ENCODE data around the gene WDR7.

The WDR7 gene

DNA sequence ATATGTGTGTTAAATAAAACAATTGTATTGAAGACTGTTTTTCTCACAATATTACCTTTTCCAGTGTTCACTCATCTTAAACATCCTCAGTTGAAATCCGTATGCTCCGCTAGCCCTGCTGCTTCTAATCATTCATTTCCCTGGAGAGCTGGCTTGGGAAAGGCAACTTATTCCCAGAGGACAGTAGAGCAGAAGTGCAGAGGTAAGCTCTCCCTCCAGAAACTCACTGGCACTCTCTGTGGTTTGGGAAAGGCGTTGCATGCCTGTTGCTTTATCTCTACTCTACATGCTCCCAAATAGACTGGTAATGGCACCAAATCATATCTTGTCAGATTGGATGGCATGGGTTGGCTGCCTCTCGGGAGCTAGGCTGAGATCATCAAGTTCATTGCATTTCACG lies 378.6 kb downstream of the WDR7 start:
- H3K9ac ChIP-seq = no peak overlapping the region
- H4K20me1 ChIP-seq = no peaks in the 10 kb centered on the region
- no peak overlapping the region for H3K4me2 ChIP-seq
- H3K9me3 ChIP-seq (replicated peaks in 1 of 11) = no peaks in the 10 kb centered on the region
- TF ChIP-seq Cebpa-rat (IDR thresholded peaks at IDR 0.05) = no peak
- H3K4me3 ChIP-seq = no peak overlapping the region
- H3K36me3 ChIP-seq = peaks cover 0 to 42% (median 8%) of the 10 kb centered on the region in 11 experiments; a peak in 14 of 22 replicates
- H3K4me1 ChIP-seq = peaks cover 0 to 8% (median 0%) of the 10 kb centered on the region in 10 experiments; a peak in 4 of 20 replicates
- H3K27ac ChIP-seq = no peak overlapping the region
- no peaks in the 10 kb centered on the region for H3K27me3 ChIP-seq

DNA sequence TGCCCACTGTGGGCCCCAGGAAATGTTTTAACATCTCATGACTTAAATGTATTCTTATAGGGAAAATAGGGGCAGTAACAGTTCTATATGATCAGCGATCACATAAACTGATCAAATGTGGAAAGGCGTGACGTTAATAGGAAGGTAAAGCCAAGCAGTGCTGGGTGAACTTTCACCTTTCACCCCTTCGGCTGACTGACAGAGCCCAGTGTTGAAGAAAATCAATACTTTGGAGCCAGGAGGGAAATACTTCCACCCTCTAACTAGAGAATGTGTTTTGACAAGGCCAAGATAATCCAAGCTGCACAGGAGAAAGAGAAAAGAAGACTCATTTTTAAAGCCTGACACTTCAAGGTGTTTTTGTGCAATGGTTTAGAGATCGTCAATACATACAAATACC lies 379.3 kb downstream of the WDR7 start:
- Histone ChIP-seq H3K36me3 (peaks cover 0 to 42% (median 8%) of the 10 kb centered on the region in 11 experiments; a peak in 14 of 22 replicates), H3K9ac (no peak overlapping the region), H3K4me1 (peaks cover 0 to 2% (median 0%) of the 10 kb centered on the region in 10 experiments; a peak in 4 of 20 replicates), H3K27ac (no peak overlapping the region), H4K20me1 (no peaks in the 10 kb centered on the region), H3K4me2 (no peak overlapping the region), H3K9me3 (replicated peaks in 1 of 11) (no peaks in the 10 kb centered on the region), H3K4me3 (no peak overlapping the region), H3K27me3 (no peaks in the 10 kb centered on the region)
- TF ChIP-seq Cebpa-rat (IDR thresholded peaks at IDR 0.05) = no peak

DNA sequence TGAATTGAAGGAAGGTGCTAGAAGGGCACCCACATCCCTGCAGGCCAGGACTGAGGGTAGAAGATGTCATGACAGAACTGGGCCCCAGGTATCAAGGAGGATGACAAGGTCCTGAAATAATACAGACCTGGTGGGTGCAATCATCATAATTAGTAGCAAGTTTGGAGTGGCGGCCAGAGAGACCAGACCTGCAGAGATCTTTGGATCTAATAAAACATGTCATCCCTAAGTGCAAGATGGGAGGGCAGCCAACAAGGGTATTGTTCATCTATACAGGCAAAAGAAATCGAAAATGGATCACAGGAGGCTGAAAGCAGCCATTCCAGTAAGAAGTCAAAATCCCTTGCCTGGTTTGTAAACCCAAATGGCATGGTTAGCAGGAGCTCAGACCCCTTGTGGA lies 384.4 kb downstream of the WDR7 start:
- Histone ChIP-seq H3K27me3 (no peaks in the 10 kb centered on the region), H3K9ac (no peak overlapping the region), H3K9me3 (replicated peaks in 1 of 11) (no peaks in the 10 kb centered on the region), H3K27ac (no peak overlapping the region), H3K4me1 (no peaks in the 10 kb centered on the region), H4K20me1 (no peaks in the 10 kb centered on the region), H3K4me3 (no peak overlapping the region), H3K4me2 (no peak overlapping the region), H3K36me3 (peaks cover 0 to 5% (median 0%) of the 10 kb centered on the region in 11 experiments; a peak in 2 of 22 replicates)
- TF ChIP-seq Cebpa-rat (IDR thresholded peaks at IDR 0.05) = no peak

DNA sequence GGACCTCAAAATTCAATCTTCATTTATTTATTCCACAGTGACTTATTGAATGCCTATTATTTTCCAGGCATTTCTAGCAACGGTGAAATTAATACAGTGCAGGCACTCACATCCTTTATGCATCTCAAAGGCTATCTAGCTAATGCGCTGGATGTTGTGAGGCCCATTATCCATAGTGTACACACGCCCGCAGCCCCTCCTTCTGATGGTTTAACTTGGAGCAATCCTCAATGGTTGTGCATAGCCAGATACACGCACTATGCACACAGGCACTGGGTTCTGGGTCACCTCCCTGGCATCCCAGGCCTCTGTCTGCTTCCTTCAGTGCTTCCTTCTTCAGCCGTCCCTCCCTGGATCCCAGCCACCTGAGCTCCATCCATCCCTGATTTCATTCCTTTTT lies 387.2 kb downstream of the WDR7 start:
- TF ChIP-seq Cebpa-rat (IDR thresholded peaks at IDR 0.05) = no peak
- Histone ChIP-seq H3K27me3 (no peaks in the 10 kb centered on the region), H3K4me1 (no peaks in the 10 kb centered on the region), H3K9ac (no peak overlapping the region), H3K9me3 (replicated peaks in 1 of 11) (no peaks in the 10 kb centered on the region), H3K4me3 (no peak overlapping the region), H3K4me2 (no peak overlapping the region), H4K20me1 (no peaks in the 10 kb centered on the region), H3K36me3 (no peaks in the 10 kb centered on the region), H3K27ac (no peak overlapping the region)

DNA sequence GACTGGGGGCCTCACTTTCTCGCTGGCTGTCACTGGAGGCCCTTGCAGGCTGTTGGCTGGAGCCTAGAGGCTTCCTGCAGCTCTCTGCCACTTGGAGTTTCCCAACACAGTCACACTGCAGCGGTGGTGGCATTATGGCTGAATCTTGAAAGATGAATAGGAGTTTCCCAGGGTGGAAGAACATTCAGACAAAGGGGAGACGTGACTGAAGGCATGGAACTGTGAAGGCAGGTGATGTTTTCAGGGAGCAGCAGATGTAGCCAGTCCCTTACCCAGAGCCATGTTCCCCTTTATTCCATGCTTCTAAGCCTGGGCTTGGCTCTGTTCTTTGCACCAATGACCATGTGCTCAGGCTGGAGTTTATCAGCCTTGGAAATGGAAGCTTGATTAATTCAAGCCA lies 389.0 kb downstream of the WDR7 start:
- H3K4me2 ChIP-seq = no peak overlapping the region
- no peaks in the 10 kb centered on the region for H3K9me3 ChIP-seq (replicated peaks in 1 of 11)
- H3K27me3 ChIP-seq = no peaks in the 10 kb centered on the region
- no peak overlapping the region for H3K4me3 ChIP-seq
- no peak overlapping the region for H3K27ac ChIP-seq
- H3K4me1 ChIP-seq = no peaks in the 10 kb centered on the region
- no peaks in the 10 kb centered on the region for H3K36me3 ChIP-seq
- TF ChIP-seq Cebpa-rat (IDR thresholded peaks at IDR 0.05) = no peak
- H3K9ac ChIP-seq = no peak overlapping the region
- H4K20me1 ChIP-seq = no peaks in the 10 kb centered on the region

DNA sequence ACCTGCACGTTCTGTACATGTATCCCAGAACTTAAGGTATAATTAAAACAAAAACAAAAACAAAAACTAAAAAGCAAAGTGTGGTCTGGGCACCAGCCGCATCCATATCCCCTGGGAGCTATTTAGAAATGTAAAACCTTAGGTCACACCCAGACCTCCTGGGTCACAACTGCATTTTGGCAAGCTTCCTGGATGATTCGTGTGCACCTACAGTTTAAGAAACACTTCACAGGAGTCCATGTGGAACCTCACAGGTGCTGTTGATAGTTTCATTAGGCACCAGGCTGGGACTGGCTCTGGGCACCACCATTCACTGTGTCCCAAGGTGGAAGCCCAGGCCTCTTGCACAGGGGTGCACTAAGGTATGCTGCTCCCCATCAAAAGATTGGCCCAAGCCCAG lies 392.1 kb downstream of the WDR7 start:
- H3K4me1 ChIP-seq = no peaks in the 10 kb centered on the region
- H3K4me3 ChIP-seq = no peak overlapping the region
- H3K4me2 ChIP-seq = no peak overlapping the region
- H3K9ac ChIP-seq = no peak overlapping the region
- no peaks in the 10 kb centered on the region for H4K20me1 ChIP-seq
- peaks cover 0 to 12% (median 0%) of the 10 kb centered on the region in 11 experiments; a peak in 8 of 22 replicates for H3K9me3 ChIP-seq (replicated peaks in 1 of 11)
- H3K27me3 ChIP-seq = no peaks in the 10 kb centered on the region
- TF ChIP-seq Cebpa-rat (IDR thresholded peaks at IDR 0.05) = no peak
- H3K27ac ChIP-seq = no peak overlapping the region
- no peaks in the 10 kb centered on the region for H3K36me3 ChIP-seq

DNA sequence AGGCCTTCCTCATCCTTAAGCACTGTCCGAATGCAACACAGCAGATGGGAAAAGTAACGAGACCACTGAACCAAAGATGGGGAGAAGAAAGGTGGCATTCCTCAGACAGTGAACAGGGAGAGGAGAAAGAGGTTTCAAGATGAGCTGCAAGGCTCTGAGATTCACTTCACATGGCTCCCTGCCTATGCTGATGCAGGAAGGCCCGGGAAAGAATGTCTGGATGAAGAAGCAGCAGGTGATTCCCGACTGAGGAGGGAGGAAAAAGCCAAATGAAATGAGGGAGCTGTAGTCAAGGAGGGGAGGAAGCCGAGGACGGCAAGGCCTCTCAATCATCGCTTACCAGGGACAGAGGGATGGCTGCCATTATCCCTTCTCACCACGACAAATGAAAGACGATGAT lies 397.2 kb downstream of the WDR7 start:
- no peak overlapping the region for H3K4me3 ChIP-seq
- no peak overlapping the region for H3K9ac ChIP-seq
- H3K36me3 ChIP-seq = no peaks in the 10 kb centered on the region
- H3K9me3 ChIP-seq (replicated peaks in 1 of 11) = peaks cover 0 to 12% (median 0%) of the 10 kb centered on the region in 11 experiments; a peak in 8 of 22 replicates
- no peaks in the 10 kb centered on the region for H3K27me3 ChIP-seq
- no peak for TF ChIP-seq Cebpa-rat (IDR thresholded peaks at IDR 0.05)
- peaks cover 0 to 3% (median 0%) of the 10 kb centered on the region in 11 experiments; a peak in 1 of 22 replicates for H4K20me1 ChIP-seq
- no peak overlapping the region for H3K4me2 ChIP-seq
- peaks cover 0 to 16% (median 14%) of the 10 kb centered on the region in 10 experiments; a peak in 13 of 20 replicates for H3K4me1 ChIP-seq
- H3K27ac ChIP-seq = no peak overlapping the region

DNA sequence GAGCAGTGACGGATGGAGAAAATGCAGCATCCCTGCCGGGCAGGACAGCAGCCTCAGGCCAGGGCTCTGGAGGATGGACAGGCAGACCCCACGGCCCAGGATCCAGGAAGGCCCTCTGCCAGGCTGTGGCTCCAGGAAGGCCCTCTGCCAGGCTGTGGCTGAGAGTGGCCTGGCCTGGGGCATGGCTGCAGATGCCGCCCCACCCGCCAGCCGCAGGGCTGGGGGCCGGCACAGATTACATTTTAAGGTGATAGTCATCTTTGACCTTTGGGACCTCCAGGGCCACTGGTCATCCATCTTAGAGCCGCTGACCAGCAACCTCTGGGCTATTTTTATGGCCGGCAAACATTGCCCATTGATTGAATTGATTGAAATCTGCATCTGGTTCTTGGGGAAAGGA lies 397.7 kb downstream of the WDR7 start:
- H4K20me1 ChIP-seq = peaks cover 0 to 3% (median 0%) of the 10 kb centered on the region in 11 experiments; a peak in 1 of 22 replicates
- peaks cover 0 to 16% (median 14%) of the 10 kb centered on the region in 10 experiments; a peak in 13 of 20 replicates for H3K4me1 ChIP-seq
- no peak overlapping the region for H3K4me2 ChIP-seq
- no peaks in the 10 kb centered on the region for H3K36me3 ChIP-seq
- no peak overlapping the region for H3K4me3 ChIP-seq
- H3K9me3 ChIP-seq (replicated peaks in 1 of 11) = peaks cover 0 to 12% (median 0%) of the 10 kb centered on the region in 11 experiments; a peak in 8 of 22 replicates
- H3K27ac ChIP-seq = no peak overlapping the region
- no peak overlapping the region for H3K9ac ChIP-seq
- no peak for TF ChIP-seq Cebpa-rat (IDR thresholded peaks at IDR 0.05)
- no peaks in the 10 kb centered on the region for H3K27me3 ChIP-seq

DNA sequence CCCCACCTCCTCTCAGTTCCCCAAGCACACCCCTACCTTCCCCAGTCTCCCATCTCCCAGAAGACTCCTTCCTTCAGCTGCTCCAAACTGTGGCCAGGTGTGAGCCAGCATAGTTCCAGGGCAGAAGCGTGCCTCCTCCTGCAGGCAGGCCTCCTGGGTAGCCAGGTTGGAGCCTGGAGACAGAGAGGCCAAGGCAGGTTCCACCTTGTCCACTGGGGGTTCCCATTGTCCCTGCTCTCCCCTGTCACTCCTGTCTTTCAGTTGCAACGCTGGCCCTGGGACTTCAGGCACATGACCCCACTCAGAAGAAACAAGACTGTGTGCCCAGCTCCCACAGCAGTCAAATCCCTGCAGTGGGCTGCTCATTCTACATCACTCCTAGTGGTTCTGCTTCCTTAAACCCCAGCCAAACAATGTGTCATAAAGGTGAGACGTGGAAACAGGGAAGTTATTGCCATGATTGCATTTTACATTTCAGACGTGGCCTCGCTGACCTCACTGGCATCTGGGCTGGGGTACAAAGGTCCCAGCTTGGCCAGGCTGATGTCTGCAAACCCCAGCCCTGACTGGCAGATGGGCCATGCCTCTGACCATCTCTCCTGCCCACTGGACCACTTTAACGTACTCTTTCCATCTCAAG lies 399.3 kb downstream of the WDR7 start:
- Histone ChIP-seq H3K27ac (no peak overlapping the region), H3K9me3 (replicated peaks in 1 of 11) (peaks cover 0 to 12% (median 0%) of the 10 kb centered on the region in 11 experiments; a peak in 8 of 22 replicates), H3K4me1 (peaks cover 0 to 16% (median 14%) of the 10 kb centered on the region in 10 experiments; a peak in 13 of 20 replicates), H3K9ac (no peak overlapping the region), H4K20me1 (peaks cover 0 to 3% (median 0%) of the 10 kb centered on the region in 11 experiments; a peak in 1 of 22 replicates), H3K36me3 (no peaks in the 10 kb centered on the region), H3K4me2 (peak overlapping the region in 6 of 11 experiments; percentile 24 to 64 (median 56); a peak in 6 of 22 replicates), H3K27me3 (no peaks in the 10 kb centered on the region), H3K4me3 (no peak overlapping the region)
- no peak for TF ChIP-seq Cebpa-rat (IDR thresholded peaks at IDR 0.05)

Measured in BLaER1 treated with 17β-estradiol and CSF1 and Interleukin-3, amounts not matched to agents 10 nM and 100 nM (cell line).